Stimulated activated CD4-positive, alpha-beta T cell treated with anti-CD3 and anti-CD28 coated beads, TNF-alpha, amount 100 ng/mL, for 48 hours (primary cell): ENCODE measurements around the gene POU3F3.

Experiments
- DNase-seq, 3 donors: peaks; one replicate each; pipeline ENCODE4 v3.0.0-alpha.2; 2020; ENCODE audit warnings: low read depth in 3 of 3

Gene POU3F3

GRCh38 chr2:104875262-104875661 lies 21.3 kb downstream of the POU3F3 start:
- no peak for DNase-seq

- no peak for DNase-seq
These were observed 23.0 kb downstream of the POU3F3 start for GRCh38 chr2:104876606-104877570.

GRCh38 chr2:104878863-104879512 lies 25.1 kb downstream of the POU3F3 start:
- no peak for DNase-seq

DNA sequence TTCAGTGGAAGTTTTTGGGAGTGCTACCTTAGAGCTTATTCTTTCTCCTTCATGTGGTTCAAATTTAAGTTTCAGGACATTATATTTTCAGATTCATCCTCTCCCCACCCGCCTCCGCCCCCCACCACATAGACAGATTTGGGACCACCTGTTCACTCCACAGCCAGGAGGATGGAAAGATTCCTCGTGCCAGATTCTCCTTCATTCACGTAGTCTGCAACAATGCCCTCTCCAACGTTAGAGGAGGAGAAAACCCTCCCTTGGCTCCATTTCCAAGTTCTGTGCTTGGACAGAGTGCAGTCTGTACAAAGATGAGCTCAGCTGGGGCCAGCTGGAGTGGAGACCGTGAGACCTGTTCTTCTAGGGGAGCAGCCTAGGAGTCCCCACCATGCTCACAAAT lies 26.2 kb downstream of the POU3F3 start:
- DNase-seq, result no peak

GRCh38 chr2:104883357-104883756 lies 29.4 kb downstream of the POU3F3 start:
- DNase-seq, result no peak

DNA sequence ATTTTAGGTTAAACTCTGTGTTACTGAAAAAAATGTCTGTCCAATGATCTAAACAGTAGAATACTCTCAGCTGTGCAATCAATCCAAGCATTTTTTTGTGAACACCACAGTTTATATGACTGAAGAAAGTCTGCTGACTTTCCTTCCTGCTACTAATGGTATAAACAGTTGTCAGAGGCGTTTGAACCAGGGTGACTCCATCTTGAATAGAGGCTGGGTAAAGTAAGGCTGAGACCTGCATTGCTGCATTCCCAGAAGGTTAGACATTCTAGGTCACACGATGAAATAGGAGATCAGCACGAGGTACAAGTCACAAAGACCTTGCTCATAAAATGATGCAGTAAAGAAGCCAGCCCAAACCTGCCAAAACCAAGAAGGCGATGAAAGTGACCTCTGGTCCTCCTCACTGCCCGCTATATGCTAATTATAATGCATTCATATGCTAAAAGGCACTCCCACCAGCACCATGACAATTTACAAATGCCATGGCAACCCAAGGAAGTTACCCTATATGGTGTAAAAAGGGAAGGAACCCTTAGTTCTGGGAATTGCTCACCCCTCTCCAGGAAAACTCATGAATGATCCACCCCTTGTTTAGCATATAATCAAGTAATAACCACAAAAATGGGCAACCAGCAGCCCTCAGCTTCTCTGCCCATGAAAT lies 31.3 kb downstream of the POU3F3 start:
- no peak for DNase-seq

- no peak for DNase-seq
These were observed 33.8 kb downstream of the POU3F3 start for GRCh38 chr2:104887676-104888075.

- no peak for DNase-seq
These were observed 34.8 kb downstream of the POU3F3 start for GRCh38 chr2:104888489-104889258.

- no peak for DNase-seq
These were observed 35.5 kb downstream of the POU3F3 start for GRCh38 chr2:104889291-104889959.

GRCh38 chr2:104889960-104890684 lies 36.2 kb downstream of the POU3F3 start:
- no peak for DNase-seq

- DNase-seq, result no peak
These were observed 36.8 kb downstream of the POU3F3 start for GRCh38 chr2:104890685-104891069.

DNA sequence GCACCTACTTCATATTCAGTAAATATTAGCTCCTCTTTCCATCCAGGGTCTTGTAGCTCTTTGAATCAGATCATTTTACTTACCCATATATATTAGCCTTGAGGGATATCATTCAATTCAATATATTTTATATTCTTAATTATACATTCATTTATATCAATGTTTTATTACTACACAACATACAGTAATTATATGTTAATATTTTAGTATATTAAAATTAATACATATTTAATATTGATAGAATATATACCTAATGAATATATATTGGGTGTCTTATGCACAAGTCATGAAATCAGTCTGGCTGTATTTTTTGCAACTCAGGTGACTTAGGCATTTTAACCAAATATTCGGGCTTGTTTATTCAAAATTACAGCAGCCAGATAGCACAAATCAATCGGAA lies 37.2 kb downstream of the POU3F3 start:
- DNase-seq, result no peak

GRCh38 chr2:104896446-104896845 lies 42.5 kb downstream of the POU3F3 start:
- no peak for DNase-seq

DNA sequence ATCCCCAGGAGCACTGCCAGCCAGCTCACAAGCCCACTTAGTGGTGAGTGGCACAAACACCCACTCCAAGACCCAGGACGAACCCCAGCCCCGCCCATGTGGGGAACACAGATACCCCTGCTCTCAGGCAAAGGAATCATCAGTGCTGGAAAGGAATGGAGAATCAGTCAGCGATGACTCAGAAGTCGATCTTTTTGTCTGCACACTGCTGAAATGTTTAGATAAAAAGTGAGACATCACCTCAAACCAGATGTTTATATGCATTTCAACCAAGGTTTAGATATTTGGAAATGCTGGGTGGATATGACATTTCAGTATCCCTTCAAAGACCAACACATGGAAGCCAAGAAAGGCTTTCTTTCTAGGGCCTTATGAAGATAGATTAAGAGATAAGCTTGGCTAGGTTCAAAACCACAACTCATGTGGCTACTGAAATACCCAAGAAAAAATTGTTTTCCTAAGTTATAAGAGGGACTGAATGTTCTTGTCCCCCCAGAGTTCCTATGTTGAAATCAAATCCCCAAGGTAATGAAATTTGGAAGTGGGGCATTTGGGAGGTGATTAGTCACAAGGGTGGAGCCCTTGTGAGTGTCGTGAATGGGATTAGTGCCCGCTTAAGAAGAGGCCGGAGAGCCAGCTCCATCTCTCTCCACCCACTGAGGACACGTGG lies 43.7 kb downstream of the POU3F3 start:
- no peak for DNase-seq

DNA sequence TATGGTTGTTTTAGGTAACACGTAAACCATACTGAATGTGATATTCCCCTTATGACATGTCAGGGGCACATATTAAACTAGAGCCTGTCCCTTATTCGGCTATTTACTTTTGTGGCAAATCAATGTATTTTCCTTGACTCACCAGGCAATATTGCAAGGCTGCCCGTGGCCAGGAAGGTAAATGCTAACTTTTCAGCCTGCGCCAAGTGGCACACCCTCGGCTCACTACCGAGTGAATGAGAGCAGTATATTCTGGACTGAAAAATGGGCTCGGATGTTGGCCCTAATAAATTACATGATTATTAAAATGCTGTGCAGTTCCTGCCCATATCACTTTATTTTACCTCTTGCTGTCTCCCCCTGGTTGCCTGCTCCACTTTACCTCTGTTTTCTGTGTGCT lies 46.7 kb downstream of the POU3F3 start:
- no peak for DNase-seq

DNA sequence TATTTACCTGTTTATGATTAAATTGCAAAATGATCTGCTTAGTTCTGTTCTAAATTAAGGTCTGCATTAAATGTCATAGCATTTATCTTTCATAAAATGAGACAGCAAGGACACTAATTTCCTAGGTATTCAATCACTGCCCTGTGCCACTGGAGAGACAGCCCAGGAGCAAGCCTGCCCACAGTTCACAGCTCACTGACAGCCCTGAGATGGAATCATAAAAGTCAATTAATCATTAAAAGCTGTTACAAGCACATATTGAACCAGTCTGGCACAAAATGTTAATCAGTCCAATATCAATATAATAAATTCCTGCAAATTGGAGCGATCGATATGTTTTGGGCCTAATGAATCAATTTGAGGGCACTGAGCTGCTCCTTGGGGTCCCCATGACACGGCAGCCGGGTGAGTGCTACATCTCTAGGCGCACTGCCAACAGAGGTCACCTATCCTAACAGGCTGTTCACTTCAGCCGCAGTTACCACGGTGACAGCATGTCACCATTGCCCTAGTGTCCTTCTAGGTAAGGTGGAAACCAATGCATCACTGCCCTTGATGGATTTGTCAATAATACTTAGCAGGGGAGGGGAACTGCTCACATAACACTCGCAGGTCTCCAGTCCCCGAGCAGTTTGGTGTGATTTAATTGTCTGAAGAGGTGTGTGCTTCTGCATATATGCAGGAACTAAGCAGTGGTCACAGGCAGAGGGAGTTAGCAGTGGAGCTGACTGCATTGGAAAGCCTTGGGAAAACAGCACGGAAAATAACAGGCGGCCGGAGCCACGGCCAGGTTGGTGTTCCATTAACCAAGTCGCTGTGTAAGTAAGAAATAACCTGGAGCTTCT lies 47.3 kb downstream of the POU3F3 start:
- DNase-seq, result no peak

DNA sequence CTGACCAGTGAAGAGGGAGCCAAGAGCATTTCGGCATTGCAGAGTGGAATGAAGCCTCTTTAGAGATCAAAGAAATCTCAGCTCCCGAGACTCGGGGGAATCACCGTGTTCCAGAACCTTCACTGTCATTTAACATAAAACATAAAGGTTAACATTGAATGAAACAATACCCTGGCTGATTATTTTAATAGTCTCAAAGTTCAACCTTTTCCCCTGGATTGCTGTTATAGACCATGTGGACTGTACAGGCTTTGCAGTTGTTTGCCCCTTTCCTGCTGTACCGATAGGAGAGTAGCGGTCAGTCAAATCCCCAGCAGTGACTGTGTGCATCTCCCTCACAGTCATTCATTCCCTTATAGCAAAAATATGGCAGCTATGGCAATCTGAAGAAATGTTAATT lies 48.4 kb downstream of the POU3F3 start:
- DNase-seq, result no peak
